Right lobe of liver (tissue), 6 donors: ENCODE results near the gene FAM110A. TPM values are rescaled to one million over a fixed set of nuclear protein-coding genes. Genes with fewer than 3 reads are reported as not detected.
A peak's percentile ranks its signal among the peaks of the same experiment; 100 is the strongest.

Experiments
- ATAC-seq, 4 donors: fragments of 200-7000 bp; cut with Tn5 transposase; one replicate each; pipeline ENCODE4 v1.9.1; 2020; ENCODE audit warnings: mild to moderate bottlenecking in 4 of 4, moderate library complexity in 4 of 4
- DNase-seq, 3 donors: peaks; one replicate each; pipeline ENCODE4 v3.0.0-alpha.2; 2020
- H3K27ac ChIP-seq, 3 donors: fragments of 200-600 bp; one replicate each; pipeline ENCODE4 v1.8.0; 2022
- H3K27me3 ChIP-seq, 2 donors: fragments of 200-600 bp; one replicate each; pipeline ENCODE4 v1.8.0; 2022
- H3K36me3 ChIP-seq, 4 donors: fragments of 200-600 bp; sonication (generic) in 1 of 4; one replicate each; pipeline versions ENCODE4 v1.5.1 to v1.8.0; 2017 to 2022; ENCODE audit warnings: control low read depth in 1 of 4
- H3K4me1 ChIP-seq, 4 donors: fragments of 200-600 bp; sonication (generic) in 1 of 4; one replicate each; pipeline versions ENCODE4 v1.5.1 to v1.8.0; 2017 to 2022; ENCODE audit warnings: control low read depth in 1 of 4
- H3K4me3 ChIP-seq, 3 donors: fragments of 200-600 bp; one replicate each; pipeline ENCODE4 v1.8.0; 2022
- H3K9me3 ChIP-seq, 4 donors: fragments of 200-600 bp; sonication (generic) in 1 of 4; one replicate each; pipeline versions ENCODE4 v1.5.1 to v1.8.0; 2017 to 2022; ENCODE audit warnings: control low read depth in 1 of 4
- POLR2A ChIP-seq: fragments of 450-650 bp; IDR thresholded peaks from one replicate; pipeline ENCODE4 v1.6.1; 2017; ENCODE audit warnings: antibody characterized with exemption, mild to moderate bottlenecking
- WGBS: methylation state at CpG from one replicate; pipeline ENCODE4 v1.1.6; 2018; ENCODE audit warnings: low coverage, low lambda C conversion rate; ENCODE audit not compliant: insufficient coverage; ENCODE audit errors: missing lambda C conversion rate; 5-methylcytosine and 5-hydroxymethylcytosine counted together
- intact Hi-C, 2 donors: fragments of 100-400 bp; cut with DNase I; formaldehyde crosslinking; loops; one replicate each; pipeline versions ENCODE4 v1.11.2 to v1.14.1; 2022
- total RNA-seq, 6 experiments: library from RNA; depleted of rRNA in 2 of 6; stranded (reverse); fragments of >200 nt in 2 of 6; fragmentation: NEBNext Ultra II Directional in 3 of 6; extraction: Animal tissue kit (Norgen Biotek cat#: 25700) in 3 of 6; gene quantifications; one replicate each; pipeline versions ENCODE4 v1.1.0 to v1.2.4, GENCODE V29; 2016 to 2023
- TF ChIP-seq, protein P1 (sequence below), 4 donors: fragments of 200-600 bp in 3 of 4; fragments of 450-650 bp in 1 of 4; IDR thresholded peaks; one replicate each; pipeline versions ENCODE4 v1.5.1 to v1.8.0; 2016 to 2022; ENCODE audit warnings: antibody characterized with exemption in 4 of 4, mild to moderate bottlenecking in 2 of 4
- donor health status: DM: no; HTN: yes; CAD: no.
- donor health status: DM: no; HTN: no; CAD: no.
- donor health status: DM: no; HTN: no; CAD: no.
- donor health status: DM: no; HTN: yes; CAD: no.
- donor health status: DM: no; HTN: yes; CAD: no.

Gene FAM110A
- total RNA-seq, 6 experiments from 2014 or later = 1.4 to 4.1 (median 2.7) TPM

DNA sequence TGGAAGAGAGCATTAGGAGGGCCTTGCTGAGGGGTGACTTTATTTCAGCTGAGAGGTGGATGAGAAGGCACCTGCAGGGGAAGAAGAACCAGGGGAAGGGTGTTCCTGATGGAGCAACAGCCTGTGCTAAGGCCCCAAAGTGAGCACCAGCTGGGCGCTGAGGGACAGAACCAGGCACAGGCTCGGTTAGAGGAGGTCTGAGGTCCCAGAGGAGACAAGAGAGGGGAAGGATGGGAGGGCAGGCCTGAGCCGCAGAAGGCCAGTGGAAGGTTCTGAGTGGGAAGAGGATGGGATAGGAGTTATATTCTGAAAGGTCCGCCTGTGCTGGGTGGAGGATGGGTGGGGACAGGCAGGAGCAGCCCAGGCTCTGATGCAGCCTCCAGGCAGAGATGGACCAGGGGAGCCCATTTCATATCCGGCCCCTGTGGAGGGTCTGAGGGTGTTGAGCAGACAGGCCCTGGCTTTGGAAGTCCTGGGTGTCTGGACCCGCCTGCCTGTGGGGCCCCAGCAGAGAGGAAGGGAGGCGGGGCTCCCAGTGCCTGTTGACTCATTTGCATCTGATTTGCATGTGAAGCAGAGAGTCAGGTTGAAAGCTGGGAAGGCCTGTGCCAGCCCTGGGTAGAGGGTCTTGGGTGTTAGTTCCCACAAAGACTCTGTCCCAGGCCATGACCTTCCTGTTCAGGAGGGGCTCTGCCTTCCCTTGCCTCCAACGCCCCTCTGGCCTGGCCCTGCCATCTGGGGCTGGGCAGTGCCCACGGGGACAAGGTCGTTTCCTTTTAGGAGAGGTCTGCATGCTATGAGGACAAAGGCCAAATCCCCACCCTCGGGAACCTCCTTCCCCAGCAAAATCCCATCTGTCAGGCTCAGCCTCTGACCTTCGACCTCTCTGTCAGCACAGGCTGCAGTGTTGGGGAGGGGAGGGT is 10.6 kb upstream of the FAM110A start:
- intact Hi-C loops = no loop called here
- H3K36me3 ChIP-seq = no peaks in the 10 kb centered on the region
- H3K4me1 ChIP-seq = no peaks in the 10 kb centered on the region
- DNase-seq (no peak), ATAC-seq (peak in 1 of 4 donors; percentile 23)
- TF ChIP-seq POLR2A = no peak
- TF ChIP-seq, protein P1, sequence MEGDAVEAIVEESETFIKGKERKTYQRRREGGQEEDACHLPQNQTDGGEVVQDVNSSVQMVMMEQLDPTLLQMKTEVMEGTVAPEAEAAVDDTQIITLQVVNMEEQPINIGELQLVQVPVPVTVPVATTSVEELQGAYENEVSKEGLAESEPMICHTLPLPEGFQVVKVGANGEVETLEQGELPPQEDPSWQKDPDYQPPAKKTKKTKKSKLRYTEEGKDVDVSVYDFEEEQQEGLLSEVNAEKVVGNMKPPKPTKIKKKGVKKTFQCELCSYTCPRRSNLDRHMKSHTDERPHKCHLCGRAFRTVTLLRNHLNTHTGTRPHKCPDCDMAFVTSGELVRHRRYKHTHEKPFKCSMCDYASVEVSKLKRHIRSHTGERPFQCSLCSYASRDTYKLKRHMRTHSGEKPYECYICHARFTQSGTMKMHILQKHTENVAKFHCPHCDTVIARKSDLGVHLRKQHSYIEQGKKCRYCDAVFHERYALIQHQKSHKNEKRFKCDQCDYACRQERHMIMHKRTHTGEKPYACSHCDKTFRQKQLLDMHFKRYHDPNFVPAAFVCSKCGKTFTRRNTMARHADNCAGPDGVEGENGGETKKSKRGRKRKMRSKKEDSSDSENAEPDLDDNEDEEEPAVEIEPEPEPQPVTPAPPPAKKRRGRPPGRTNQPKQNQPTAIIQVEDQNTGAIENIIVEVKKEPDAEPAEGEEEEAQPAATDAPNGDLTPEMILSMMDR (IDR thresholded peaks at IDR 0.05) = no peak
- 77% methylated on average over 3 of the region's 12 CpGs for WGBS
- H3K27ac ChIP-seq = no peak overlapping the region
- H3K9me3 ChIP-seq = no peaks in the 10 kb centered on the region
- no peak overlapping the region for H3K4me3 ChIP-seq
- no peaks in the 10 kb centered on the region for H3K27me3 ChIP-seq

DNA sequence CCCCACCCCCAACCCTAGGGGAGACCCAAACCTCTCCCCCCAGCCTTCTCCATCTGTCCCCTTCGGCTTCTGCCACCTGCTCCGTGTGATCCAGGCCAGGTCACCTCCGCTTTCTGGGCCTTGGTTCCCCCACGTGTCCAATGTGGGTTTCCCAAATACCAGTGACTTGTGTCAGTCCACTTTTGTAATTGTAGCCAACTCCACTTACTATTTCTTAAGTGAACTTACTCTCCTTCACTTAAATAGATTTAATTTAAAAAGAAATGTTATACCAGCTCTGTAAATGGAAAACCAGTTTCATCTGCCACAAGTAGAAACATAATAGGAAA is 10.0 kb upstream of the FAM110A start:
- no peak for TF ChIP-seq POLR2A
- TF ChIP-seq, protein P1 (IDR thresholded peaks at IDR 0.05) = no peak
- DNase-seq (no peak), ATAC-seq (no peak)
- H3K4me3 ChIP-seq = no peak overlapping the region
- no peaks in the 10 kb centered on the region for H3K36me3 ChIP-seq
- WGBS = 97% methylated on average over 4 of the region's 4 CpGs
- no peaks in the 10 kb centered on the region for H3K27me3 ChIP-seq
- intact Hi-C loops = no loop called here
- H3K9me3 ChIP-seq = no peaks in the 10 kb centered on the region
- no peak overlapping the region for H3K27ac ChIP-seq
- no peaks in the 10 kb centered on the region for H3K4me1 ChIP-seq

- no peak for ATAC-seq
- H3K27me3 ChIP-seq = no peaks in the 10 kb centered on the region
- no peaks in the 10 kb centered on the region for H3K9me3 ChIP-seq
- no peak for TF ChIP-seq POLR2A
- TF ChIP-seq, protein P1 (IDR thresholded peaks at IDR 0.05) = no peak
- WGBS = 100% methylated on average over 2 of the region's 4 CpGs
- H3K4me3 ChIP-seq = no peak overlapping the region
- intact Hi-C loops = no loop called here
- DNase-seq = no peak
- no peaks in the 10 kb centered on the region for H3K4me1 ChIP-seq
- no peaks in the 10 kb centered on the region for H3K36me3 ChIP-seq
- no peak overlapping the region for H3K27ac ChIP-seq
Measured at GRCh38 chr20:824490-824889, 9.0 kb upstream of the FAM110A start.

DNA sequence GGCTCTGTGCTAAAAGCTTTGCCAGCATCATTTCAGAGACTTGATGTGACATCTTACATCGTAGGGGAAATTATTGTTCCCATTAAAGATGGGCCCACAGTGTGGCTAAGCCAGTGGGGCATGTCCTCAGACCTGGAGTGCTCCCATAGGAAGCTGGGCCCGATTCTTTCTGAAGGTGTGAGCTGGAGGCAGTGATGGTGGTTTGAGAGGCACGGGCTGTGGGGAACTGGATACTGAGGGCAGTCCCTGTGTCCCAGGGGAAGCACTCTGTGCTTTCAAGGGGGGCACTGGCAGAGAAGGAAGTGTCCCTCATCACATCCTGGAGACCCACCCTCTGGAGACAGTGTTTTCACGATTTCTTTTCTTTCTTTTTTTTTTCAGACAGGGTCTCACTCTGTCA is 8.6 kb upstream of the FAM110A start:
- 73% methylated on average over 3 of the region's 4 CpGs for WGBS
- ATAC-seq (no peak), DNase-seq (no peak)
- H3K36me3 ChIP-seq = no peaks in the 10 kb centered on the region
- no peaks in the 10 kb centered on the region for H3K9me3 ChIP-seq
- intact Hi-C loops = no loop called here
- TF ChIP-seq POLR2A = no peak
- TF ChIP-seq, protein P1 (IDR thresholded peaks at IDR 0.05) = no peak
- no peak overlapping the region for H3K27ac ChIP-seq
- no peak overlapping the region for H3K4me3 ChIP-seq
- no peaks in the 10 kb centered on the region for H3K4me1 ChIP-seq
- no peaks in the 10 kb centered on the region for H3K27me3 ChIP-seq
